ENCODE measurements around the gene SELENOO.
"Not testable (repeated sequence)": the region's sequence is repeated elsewhere in the genome, so short reads cannot be mapped to it uniquely, and the experiment has no call there.

The SELENOO gene

DNA sequence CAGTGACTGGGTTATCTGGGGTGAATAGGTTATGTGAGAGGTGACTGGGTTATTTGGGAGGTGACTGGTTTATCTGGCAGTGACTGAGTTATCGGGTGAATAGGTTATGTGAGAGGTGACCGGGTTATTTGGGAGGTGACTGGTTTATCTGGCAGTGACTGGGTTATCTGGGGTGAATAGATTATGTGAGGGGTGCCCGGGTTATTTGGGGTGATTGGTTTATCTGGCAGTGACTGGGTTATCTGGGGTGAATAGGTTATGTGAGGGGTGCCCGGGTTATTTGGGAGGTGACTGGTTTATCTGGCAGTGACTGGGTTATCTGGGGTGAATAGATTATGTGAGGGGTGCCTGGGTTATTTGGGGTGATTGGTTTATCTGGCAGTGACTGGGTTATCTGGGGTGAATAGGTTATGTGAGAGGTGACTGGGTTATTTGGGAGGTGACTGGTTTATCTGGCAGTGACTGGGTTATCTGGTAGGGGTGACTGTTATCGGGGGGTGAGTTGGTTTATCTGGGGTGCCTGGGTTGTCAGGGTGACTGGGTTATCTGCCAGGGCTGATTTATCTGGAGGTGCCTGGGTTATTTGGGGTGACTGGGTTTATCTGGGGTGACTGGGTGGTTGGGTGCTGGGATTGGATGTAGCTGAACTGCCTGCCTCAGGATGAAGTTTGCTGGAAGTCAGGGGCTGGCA lies 32.2 kb upstream of the SELENOO start:
- not testable (repeated sequence) for H3K9ac ChIP-seq (ENCODE audit: low read depth, low read length, poor library complexity); H2BK120ac ChIP-seq (ENCODE audit: low read depth, low read length); H3K79me1 ChIP-seq (ENCODE audit: low read depth, low read length); H2BK12ac ChIP-seq (ENCODE audit: low read length); H3K18ac ChIP-seq (ENCODE audit: low read length); H2AK5ac ChIP-seq (ENCODE audit: low read depth, low read length); H3K4me3 ChIP-seq (ENCODE audit: low read length in 2 of 2); H3K4me1 ChIP-seq (ENCODE audit: control insufficient read depth in 2 of 2, insufficient read depth in 1 of 2, low read depth in 1 of 2, low read length in 2 of 2); H2BK5ac ChIP-seq (ENCODE audit: low read length); H3K36me3 ChIP-seq (replicated peaks in 1 of 2; ENCODE audit: control insufficient read depth in 2 of 2, insufficient read depth in 2 of 2, low read length in 2 of 2); H4K8ac ChIP-seq (ENCODE audit: low read depth, low read length); H4K91ac ChIP-seq (ENCODE audit: low read depth, low read length, poor library complexity); H3K9me3 ChIP-seq (replicated peaks in 1 of 2; ENCODE audit: control insufficient read depth in 2 of 2, insufficient read depth in 1 of 2, low read depth in 1 of 2, low read length in 2 of 2); H3K23ac ChIP-seq (ENCODE audit: low read depth, low read length, poor library complexity); H3K4me2 ChIP-seq (ENCODE audit: insufficient read depth, low read length, poor library complexity, severe bottlenecking); H2AFZ ChIP-seq (ENCODE audit: low read length); H3K4ac ChIP-seq (ENCODE audit: low read length); H3K14ac ChIP-seq (ENCODE audit: low read length); DNase-seq (ENCODE audit: low spot score); H3K27ac ChIP-seq (replicated peaks; ENCODE audit: low read length)
- WGBS, 2 donors (ENCODE audit: extremely low coverage in 2 of 2, insufficient read length in 2 of 2, insufficient replicate concordance in 1 of 2), result no CpG with 5 or more reads among the region's 5 CpGs
- Histone ChIP-seq H3K27me3 (ENCODE audit: control insufficient read depth in 3 of 3, insufficient read depth in 3 of 3, low read depth in 1 of 3, low read length in 3 of 3) (peaks cover 0 to 44% (median 27%) of the 10 kb centered on the region in 3 experiments), H2BK15ac (ENCODE audit: low read length) (peak overlapping the region; percentile 9)

DNA sequence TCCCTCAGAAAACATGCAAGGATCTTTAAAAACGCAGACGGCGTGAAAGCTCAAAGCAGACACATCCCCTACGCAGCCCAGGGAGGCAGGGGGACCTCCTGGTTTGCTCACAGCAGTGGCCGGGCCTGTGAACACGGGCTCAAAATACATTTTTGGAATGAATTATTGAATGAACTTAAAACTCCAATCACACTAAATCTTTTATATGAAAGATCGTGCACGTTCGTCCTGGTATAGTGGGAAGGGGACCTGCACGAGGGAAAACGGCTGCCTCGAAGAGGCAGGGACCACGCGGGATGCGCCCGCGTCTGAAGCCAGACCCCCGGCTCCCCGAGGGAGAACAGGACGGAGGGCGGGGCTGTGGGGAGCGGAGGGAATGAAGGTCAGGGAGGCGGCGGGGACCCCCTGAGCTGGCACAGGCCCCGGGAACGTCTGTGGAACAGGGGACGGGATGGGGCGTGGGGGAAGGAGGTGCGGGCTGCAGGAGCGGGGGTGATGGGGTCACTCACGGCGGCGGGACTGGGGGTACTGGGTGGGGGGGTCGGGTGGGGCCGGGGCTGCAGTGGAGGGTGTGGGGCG lies 31.5 kb upstream of the SELENOO start:
- no peak overlapping the region for H4K8ac ChIP-seq (ENCODE audit: low read depth, low read length)

DNA sequence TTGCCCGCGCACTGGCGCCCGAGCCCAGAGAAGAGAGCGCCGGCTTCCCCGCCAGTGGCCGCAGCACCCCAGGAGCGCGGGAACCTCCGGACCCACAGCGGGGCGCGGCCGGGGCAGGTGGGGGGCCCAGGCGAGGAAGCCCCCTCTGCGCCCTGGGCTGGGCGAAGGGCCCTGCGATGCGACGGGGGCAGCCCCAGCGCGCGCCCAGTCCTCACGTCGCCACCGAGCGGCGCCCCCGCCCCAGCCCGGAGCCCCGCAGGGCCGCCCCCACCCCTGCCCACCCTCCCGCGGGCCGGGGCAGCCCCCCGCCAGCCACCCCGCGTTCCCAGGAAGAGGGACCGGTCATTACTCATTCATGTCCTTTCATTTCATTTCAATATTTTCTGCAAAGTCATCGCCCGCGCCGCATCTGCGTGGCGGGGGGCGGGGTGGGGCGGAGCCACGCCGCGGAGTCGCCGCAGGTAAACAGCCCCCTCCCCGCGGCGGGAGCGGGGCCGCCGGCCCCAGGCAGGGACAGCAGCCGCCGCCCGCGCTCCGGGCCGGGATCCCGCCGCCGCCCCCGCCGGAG lies 31.0 kb upstream of the SELENOO start:
- no peaks in the 10 kb centered on the region for H3K79me1 ChIP-seq (ENCODE audit: low read depth, low read length)
- no peak overlapping the region for H4K91ac ChIP-seq (ENCODE audit: low read depth, low read length, poor library complexity)
- peak overlapping the region; percentile 26 for H2BK15ac ChIP-seq (ENCODE audit: low read length)
- H3K4me1 ChIP-seq (ENCODE audit: control insufficient read depth in 2 of 2, insufficient read depth in 1 of 2, low read depth in 1 of 2, low read length in 2 of 2), result peaks cover 0 to 2% of the 10 kb centered on the region in 2 donors
- no peak overlapping the region for H3K14ac ChIP-seq (ENCODE audit: low read length)
- peak overlapping the region; percentile 71 for H2AFZ ChIP-seq (ENCODE audit: low read length)
- H3K9me3 ChIP-seq (replicated peaks in 1 of 2; ENCODE audit: control insufficient read depth in 2 of 2, insufficient read depth in 1 of 2, low read depth in 1 of 2, low read length in 2 of 2), result peaks cover 0 to 1% of the 10 kb centered on the region in 2 donors
- no peak overlapping the region for H2BK120ac ChIP-seq (ENCODE audit: low read depth, low read length)
- H3K27ac ChIP-seq (replicated peaks; ENCODE audit: low read length), result no peak overlapping the region
- DNase-seq (ENCODE audit: low spot score), result no peak
- H2BK5ac ChIP-seq (ENCODE audit: low read length), result no peak overlapping the region
- peak overlapping the region; percentile 45 to 77 for H3K4me3 ChIP-seq (ENCODE audit: low read length in 2 of 2)
- peak overlapping the region; percentile 81 for H3K9ac ChIP-seq (ENCODE audit: low read depth, low read length, poor library complexity)
- H4K8ac ChIP-seq (ENCODE audit: low read depth, low read length), result no peak overlapping the region
- no peak overlapping the region for H2BK12ac ChIP-seq (ENCODE audit: low read length)
- no peak overlapping the region for H3K23ac ChIP-seq (ENCODE audit: low read depth, low read length, poor library complexity)
- no peak overlapping the region for H3K4ac ChIP-seq (ENCODE audit: low read length)
- peak overlapping the region; percentile 83 for H3K4me2 ChIP-seq (ENCODE audit: insufficient read depth, low read length, poor library complexity, severe bottlenecking)
- peaks cover 0 to 55% (median 28%) of the 10 kb centered on the region in 3 experiments for H3K27me3 ChIP-seq (ENCODE audit: control insufficient read depth in 3 of 3, insufficient read depth in 3 of 3, low read depth in 1 of 3, low read length in 3 of 3)
- H2AK5ac ChIP-seq (ENCODE audit: low read depth, low read length), result no peak overlapping the region
- H3K18ac ChIP-seq (ENCODE audit: low read length), result peak overlapping the region; percentile 90
- H3K36me3 ChIP-seq (replicated peaks in 1 of 2; ENCODE audit: control insufficient read depth in 2 of 2, insufficient read depth in 2 of 2, low read length in 2 of 2), result no peaks in the 10 kb centered on the region
- WGBS, 2 donors (ENCODE audit: extremely low coverage in 2 of 2, insufficient read length in 2 of 2, insufficient replicate concordance in 1 of 2), result no CpG with 5 or more reads among the region's 70 CpGs

More for the DNA sequence above, 31.5 kb upstream of the SELENOO start:
- no peak overlapping the region for H3K27ac ChIP-seq (replicated peaks; ENCODE audit: low read length)
- H3K14ac ChIP-seq (ENCODE audit: low read length), result no peak overlapping the region
- H2AK5ac ChIP-seq (ENCODE audit: low read depth, low read length), result no peak overlapping the region
- H3K4me3 ChIP-seq (ENCODE audit: low read length in 2 of 2), result no peak overlapping the region
- no peaks in the 10 kb centered on the region for H3K36me3 ChIP-seq (replicated peaks in 1 of 2; ENCODE audit: control insufficient read depth in 2 of 2, insufficient read depth in 2 of 2, low read length in 2 of 2)
- WGBS, 2 donors (ENCODE audit: extremely low coverage in 2 of 2, insufficient read length in 2 of 2, insufficient replicate concordance in 1 of 2), result no CpG with 5 or more reads among the region's 36 CpGs
- H4K91ac ChIP-seq (ENCODE audit: low read depth, low read length, poor library complexity), result no peak overlapping the region
- no peak overlapping the region for H3K23ac ChIP-seq (ENCODE audit: low read depth, low read length, poor library complexity)
- H2BK12ac ChIP-seq (ENCODE audit: low read length), result no peak overlapping the region
- no peaks in the 10 kb centered on the region for H3K79me1 ChIP-seq (ENCODE audit: low read depth, low read length)
- H3K4me2 ChIP-seq (ENCODE audit: insufficient read depth, low read length, poor library complexity, severe bottlenecking), result peak overlapping the region; percentile 83
- H2AFZ ChIP-seq (ENCODE audit: low read length), result peak overlapping the region; percentile 71
- H3K9ac ChIP-seq (ENCODE audit: low read depth, low read length, poor library complexity), result no peak overlapping the region
- H2BK120ac ChIP-seq (ENCODE audit: low read depth, low read length), result no peak overlapping the region
- peaks cover 0 to 50% (median 28%) of the 10 kb centered on the region in 3 experiments for H3K27me3 ChIP-seq (ENCODE audit: control insufficient read depth in 3 of 3, insufficient read depth in 3 of 3, low read depth in 1 of 3, low read length in 3 of 3)
- no peak for DNase-seq (ENCODE audit: low spot score)
- no peak overlapping the region for H2BK5ac ChIP-seq (ENCODE audit: low read length)
- H2BK15ac ChIP-seq (ENCODE audit: low read length), result peak overlapping the region; percentile 26
- H3K4ac ChIP-seq (ENCODE audit: low read length), result no peak overlapping the region
- H3K9me3 ChIP-seq (replicated peaks in 1 of 2; ENCODE audit: control insufficient read depth in 2 of 2, insufficient read depth in 1 of 2, low read depth in 1 of 2, low read length in 2 of 2), result peaks cover 0 to 1% of the 10 kb centered on the region in 2 donors
- H3K18ac ChIP-seq (ENCODE audit: low read length), result no peak overlapping the region
- H3K4me1 ChIP-seq (ENCODE audit: control insufficient read depth in 2 of 2, insufficient read depth in 1 of 2, low read depth in 1 of 2, low read length in 2 of 2), result peaks cover 0 to 2% of the 10 kb centered on the region in 2 donors

Data from neuronal stem cell (in vitro differentiated cells).